ENCODE data around the gene DYNC1H1. TPM values are rescaled to one million over a fixed set of nuclear protein-coding genes. Genes with fewer than 3 reads are reported as not detected.

DYNC1H1 gene
- total RNA-seq, 1 donor from 2014 or later = 499 TPM

DNA sequence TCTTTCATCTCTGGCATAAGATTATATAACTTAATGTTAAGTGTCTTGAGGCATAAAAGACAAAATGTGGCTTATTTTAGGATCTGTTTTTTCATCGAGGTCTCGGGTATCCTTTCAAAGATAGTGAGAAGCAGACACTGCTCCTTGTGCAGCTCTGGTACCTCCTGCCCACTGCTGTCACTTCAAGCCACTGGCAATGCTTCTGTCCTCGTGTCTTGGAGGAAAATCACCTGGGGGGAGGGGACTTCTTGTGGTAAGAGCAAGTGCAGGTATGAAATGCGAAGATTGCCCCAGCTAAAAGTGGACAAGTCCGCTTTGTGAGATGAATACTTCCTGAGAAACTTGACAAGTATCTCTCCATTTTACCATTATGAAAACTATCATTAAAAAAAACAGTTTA is 37.8 kb upstream of the DYNC1H1 start:
- no peaks in the 10 kb centered on the region for H3K9me3 ChIP-seq
- peaks cover 0 to 13% of the 10 kb centered on the region in 2 donors for H3K36me3 ChIP-seq
- H3K27ac ChIP-seq = peak overlapping the region; percentile 84
- TF ChIP-seq POLR2AphosphoS5 (IDR thresholded peaks at IDR 0.05; ENCODE audit: insufficient read depth in 1 of 2, low read depth in 1 of 2) = no peak
- TF ChIP-seq, protein P1, sequence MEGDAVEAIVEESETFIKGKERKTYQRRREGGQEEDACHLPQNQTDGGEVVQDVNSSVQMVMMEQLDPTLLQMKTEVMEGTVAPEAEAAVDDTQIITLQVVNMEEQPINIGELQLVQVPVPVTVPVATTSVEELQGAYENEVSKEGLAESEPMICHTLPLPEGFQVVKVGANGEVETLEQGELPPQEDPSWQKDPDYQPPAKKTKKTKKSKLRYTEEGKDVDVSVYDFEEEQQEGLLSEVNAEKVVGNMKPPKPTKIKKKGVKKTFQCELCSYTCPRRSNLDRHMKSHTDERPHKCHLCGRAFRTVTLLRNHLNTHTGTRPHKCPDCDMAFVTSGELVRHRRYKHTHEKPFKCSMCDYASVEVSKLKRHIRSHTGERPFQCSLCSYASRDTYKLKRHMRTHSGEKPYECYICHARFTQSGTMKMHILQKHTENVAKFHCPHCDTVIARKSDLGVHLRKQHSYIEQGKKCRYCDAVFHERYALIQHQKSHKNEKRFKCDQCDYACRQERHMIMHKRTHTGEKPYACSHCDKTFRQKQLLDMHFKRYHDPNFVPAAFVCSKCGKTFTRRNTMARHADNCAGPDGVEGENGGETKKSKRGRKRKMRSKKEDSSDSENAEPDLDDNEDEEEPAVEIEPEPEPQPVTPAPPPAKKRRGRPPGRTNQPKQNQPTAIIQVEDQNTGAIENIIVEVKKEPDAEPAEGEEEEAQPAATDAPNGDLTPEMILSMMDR (IDR thresholded peaks at IDR 0.05) = no peak
- TF ChIP-seq POLR2A (IDR thresholded peaks at IDR 0.05) = no peak
- intact Hi-C loops (cut with DNase I) = no loop called here
- no peaks in the 10 kb centered on the region for H3K27me3 ChIP-seq
- no peak for DNase-seq (ENCODE audit: extremely low spot score in 2 of 2)
- peaks cover 9% of the 10 kb centered on the region for H3K4me1 ChIP-seq
- H3K4me3 ChIP-seq = no peak overlapping the region

DNA sequence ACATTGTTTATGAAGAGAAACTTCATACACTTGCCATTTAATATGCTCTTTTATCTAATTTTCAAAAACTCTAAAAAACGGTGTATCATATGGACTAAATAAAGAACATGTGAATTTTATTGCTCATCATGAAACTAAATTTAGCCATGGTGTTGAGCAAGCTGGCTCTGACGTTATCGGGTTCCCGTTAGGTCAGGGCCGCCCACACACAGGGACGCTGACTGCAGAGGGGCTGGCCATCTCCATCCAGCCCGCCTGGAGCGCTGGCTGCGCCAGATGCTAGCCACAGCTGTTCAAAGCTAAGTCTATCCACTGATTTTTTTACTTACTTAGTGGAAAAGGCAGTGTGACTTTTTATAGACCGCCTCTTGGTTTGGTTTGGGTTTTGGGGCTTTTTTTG is 36.5 kb upstream of the DYNC1H1 start:
- Histone ChIP-seq H3K4me1 (peaks cover 9% of the 10 kb centered on the region), H3K27ac (peak overlapping the region; percentile 84), H3K9me3 (no peaks in the 10 kb centered on the region), H3K36me3 (peaks cover 0 to 13% of the 10 kb centered on the region in 2 donors), H3K27me3 (no peaks in the 10 kb centered on the region), H3K4me3 (no peak overlapping the region)
- intact Hi-C loops (cut with DNase I) = no loop called here
- DNase-seq (ENCODE audit: extremely low spot score in 2 of 2) = no peak
- peak; percentile 85 to 92 for TF ChIP-seq POLR2AphosphoS5 (IDR thresholded peaks at IDR 0.05; ENCODE audit: insufficient read depth in 1 of 2, low read depth in 1 of 2)
- no peak for TF ChIP-seq POLR2A (IDR thresholded peaks at IDR 0.05)

DNA sequence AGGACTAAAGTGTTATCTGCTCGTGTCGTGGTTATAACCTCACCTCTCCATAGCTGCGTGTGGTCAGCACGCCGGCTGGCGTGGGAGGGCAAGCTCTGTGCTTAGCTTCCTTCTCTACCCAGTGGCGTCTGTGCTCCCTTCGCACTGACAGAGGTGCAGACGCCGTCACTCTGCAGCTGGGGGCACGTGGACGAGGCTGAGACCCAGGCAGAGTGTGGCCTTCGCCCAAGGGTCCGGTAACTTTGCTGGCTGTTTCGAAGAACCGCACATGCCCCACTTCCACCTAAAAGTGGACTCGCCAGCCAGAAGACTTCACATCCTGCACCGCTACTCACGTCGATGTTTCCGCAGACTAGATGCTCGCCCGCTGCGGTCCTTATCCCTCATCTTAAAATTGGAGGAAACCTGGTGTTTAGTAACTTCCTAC is 35.9 kb upstream of the DYNC1H1 start:
- no peak for TF ChIP-seq POLR2AphosphoS5 (IDR thresholded peaks at IDR 0.05; ENCODE audit: insufficient read depth in 1 of 2, low read depth in 1 of 2)
- no peak for TF ChIP-seq POLR2A (IDR thresholded peaks at IDR 0.05)
- TF ChIP-seq, protein P1 (IDR thresholded peaks at IDR 0.05) = no peak
- H3K27me3 ChIP-seq = no peaks in the 10 kb centered on the region
- no peak overlapping the region for H3K4me3 ChIP-seq
- peaks cover 0 to 13% of the 10 kb centered on the region in 2 donors for H3K36me3 ChIP-seq
- intact Hi-C loops (cut with DNase I) = no loop called here
- no peak for DNase-seq (ENCODE audit: extremely low spot score in 2 of 2)
- peaks cover 9% of the 10 kb centered on the region for H3K4me1 ChIP-seq
- H3K9me3 ChIP-seq = no peaks in the 10 kb centered on the region
- H3K27ac ChIP-seq = peak overlapping the region; percentile 84

DNA sequence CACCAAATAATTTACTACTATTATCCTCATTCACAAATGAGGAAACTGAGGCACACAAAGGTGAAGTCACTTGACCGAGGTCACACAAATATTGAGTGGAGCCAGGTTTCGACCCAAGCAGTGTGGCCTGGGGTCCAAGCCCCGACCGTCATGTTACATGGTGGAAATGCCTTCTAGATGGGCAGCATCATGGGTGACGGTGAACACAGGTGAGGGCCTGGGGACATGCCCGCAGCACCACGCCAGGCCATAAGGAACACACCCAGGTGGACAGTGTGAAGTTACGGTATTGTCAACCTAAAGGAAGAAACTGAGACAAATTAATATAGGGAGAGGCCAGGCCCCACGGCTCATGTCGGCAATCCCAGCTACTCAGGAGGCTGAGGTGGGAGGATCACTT is 35.3 kb upstream of the DYNC1H1 start:
- H3K36me3 ChIP-seq = peaks cover 0 to 13% of the 10 kb centered on the region in 2 donors
- intact Hi-C loops (cut with DNase I) = no loop called here
- H3K9me3 ChIP-seq = no peaks in the 10 kb centered on the region
- TF ChIP-seq POLR2AphosphoS5 (IDR thresholded peaks at IDR 0.05; ENCODE audit: insufficient read depth in 1 of 2, low read depth in 1 of 2) = no peak
- TF ChIP-seq POLR2A (IDR thresholded peaks at IDR 0.05) = no peak
- TF ChIP-seq, protein P1 (IDR thresholded peaks at IDR 0.05) = no peak
- H3K4me3 ChIP-seq = no peak overlapping the region
- no peak for DNase-seq (ENCODE audit: extremely low spot score in 2 of 2)
- no peaks in the 10 kb centered on the region for H3K27me3 ChIP-seq
- H3K27ac ChIP-seq = peak overlapping the region; percentile 84
- peaks cover 9% of the 10 kb centered on the region for H3K4me1 ChIP-seq

DNA sequence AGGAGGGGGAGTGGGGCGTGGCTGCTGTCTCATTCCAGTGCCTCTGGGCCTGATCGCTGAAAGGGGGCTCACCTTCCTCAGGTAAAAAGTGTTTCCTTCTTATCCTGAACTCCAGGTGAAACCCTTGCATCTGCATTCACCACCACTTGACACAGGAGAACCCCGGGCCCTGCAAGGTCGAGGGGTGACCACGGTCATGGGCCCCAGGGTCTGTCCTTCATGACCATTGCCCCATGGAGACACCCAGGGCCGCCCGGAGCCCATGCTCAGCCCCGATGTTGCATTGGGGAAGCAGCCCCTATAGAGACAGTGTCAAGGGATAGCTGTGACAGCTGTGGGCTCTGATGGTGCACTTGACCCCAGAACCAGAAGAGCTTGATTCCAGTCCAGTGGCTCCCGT is 34.4 kb upstream of the DYNC1H1 start:
- peaks cover 9% of the 10 kb centered on the region for H3K4me1 ChIP-seq
- DNase-seq (ENCODE audit: extremely low spot score in 2 of 2) = no peak

More for the DNA sequence above, 34.4 kb upstream of the DYNC1H1 start:
- Histone ChIP-seq H3K9me3 (no peaks in the 10 kb centered on the region), H3K4me3 (no peak overlapping the region), H3K27ac (no peak overlapping the region), H3K27me3 (no peaks in the 10 kb centered on the region), H3K36me3 (peaks cover 0 to 13% of the 10 kb centered on the region in 2 donors)
- TF ChIP-seq POLR2AphosphoS5 (IDR thresholded peaks at IDR 0.05; ENCODE audit: insufficient read depth in 1 of 2, low read depth in 1 of 2) (no peak), POLR2A (IDR thresholded peaks at IDR 0.05) (no peak)
- TF ChIP-seq, protein P1 (IDR thresholded peaks at IDR 0.05) = no peak
- intact Hi-C loops (cut with DNase I) = no loop called here
